Transverse colon (tissue), 4 donors: ENCODE data around the gene FAM168B.

ENCODE experiments used
- EP300 ChIP-seq: sonication (generic); formaldehyde crosslinking; IDR thresholded peaks from one replicate; pipeline ENCODE4 v1.6.1; 2017; ENCODE audit warnings: antibody characterized with exemption, low read depth
- POLR2AphosphoS5 ChIP-seq, 3 donors: sonication (generic); formaldehyde crosslinking; IDR thresholded peaks; one replicate each; pipeline ENCODE4 v1.6.1; 2016; ENCODE audit warnings: antibody characterized with exemption in 3 of 3
- TF ChIP-seq, protein P1 (sequence below), 5 experiments: fragments of 200-600 bp in 3 of 5; fragments of 450-650 bp in 2 of 5; sonication (generic) in 3 of 5; IDR thresholded peaks; 1 replicate in 2 of 5; 2 replicates in 3 of 5; pipeline ENCODE4 v1.5.1; 2016 to 2017; ENCODE audit warnings: antibody characterized with exemption in 5 of 5, inconsistent platforms in 3 of 5, mild to moderate bottlenecking in 2 of 5, moderate library complexity in 1 of 5

GRCh38 chr2:131115752-131116151 lies 22.5 kb upstream of the FAM168B start:
- TF ChIP-seq, protein P1, sequence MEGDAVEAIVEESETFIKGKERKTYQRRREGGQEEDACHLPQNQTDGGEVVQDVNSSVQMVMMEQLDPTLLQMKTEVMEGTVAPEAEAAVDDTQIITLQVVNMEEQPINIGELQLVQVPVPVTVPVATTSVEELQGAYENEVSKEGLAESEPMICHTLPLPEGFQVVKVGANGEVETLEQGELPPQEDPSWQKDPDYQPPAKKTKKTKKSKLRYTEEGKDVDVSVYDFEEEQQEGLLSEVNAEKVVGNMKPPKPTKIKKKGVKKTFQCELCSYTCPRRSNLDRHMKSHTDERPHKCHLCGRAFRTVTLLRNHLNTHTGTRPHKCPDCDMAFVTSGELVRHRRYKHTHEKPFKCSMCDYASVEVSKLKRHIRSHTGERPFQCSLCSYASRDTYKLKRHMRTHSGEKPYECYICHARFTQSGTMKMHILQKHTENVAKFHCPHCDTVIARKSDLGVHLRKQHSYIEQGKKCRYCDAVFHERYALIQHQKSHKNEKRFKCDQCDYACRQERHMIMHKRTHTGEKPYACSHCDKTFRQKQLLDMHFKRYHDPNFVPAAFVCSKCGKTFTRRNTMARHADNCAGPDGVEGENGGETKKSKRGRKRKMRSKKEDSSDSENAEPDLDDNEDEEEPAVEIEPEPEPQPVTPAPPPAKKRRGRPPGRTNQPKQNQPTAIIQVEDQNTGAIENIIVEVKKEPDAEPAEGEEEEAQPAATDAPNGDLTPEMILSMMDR (IDR thresholded peaks at IDR 0.05), result no peak
- TF ChIP-seq POLR2AphosphoS5 (IDR thresholded peaks at IDR 0.05), result no peak
- TF ChIP-seq EP300, result no peak
